ENCODE data around the gene FFAR1. TPM values are rescaled to one million over a fixed set of nuclear protein-coding genes. Genes with fewer than 3 reads are reported as not detected.

FFAR1 gene
- total RNA-seq, 4 donors from 2014 or later: not detected

- intact Hi-C loops (cut with DNase I; ENCODE audit: low total_unique reads): no loop called here
- TF ChIP-seq POLR2A (IDR thresholded peaks at IDR 0.05) (no peak), CTCF (IDR thresholded peaks at IDR 0.05) (no peak)
- no peak overlapping the region for H3K4me3 ChIP-seq (ENCODE audit: low read depth, poor library complexity, severe bottlenecking)
- WGBS, 2 donors: 87 to 89% methylated on average over 20 of the region's 20 CpGs
- DNase-seq (ENCODE audit: low spot score in 2 of 2): no peak
These were observed 41.0 kb upstream of the FFAR1 start for GRCh38 chr19:35306473-35307246.

- no peak overlapping the region for H3K4me3 ChIP-seq (ENCODE audit: low read depth, poor library complexity, severe bottlenecking)
- intact Hi-C loops (cut with DNase I; ENCODE audit: low total_unique reads): no loop called here
- DNase-seq (ENCODE audit: low spot score in 2 of 2): no peak
- TF ChIP-seq POLR2A (IDR thresholded peaks at IDR 0.05) (no peak), CTCF (IDR thresholded peaks at IDR 0.05) (no peak)
- WGBS, 2 donors: 62 to 70% methylated on average over 10 of the region's 10 CpGs
These were observed 39.8 kb upstream of the FFAR1 start for GRCh38 chr19:35307931-35308330.

GRCh38 chr19:35308910-35309309 is 38.8 kb upstream of the FFAR1 start:
- H3K4me3 ChIP-seq (ENCODE audit: low read depth, poor library complexity, severe bottlenecking): no peak overlapping the region
- intact Hi-C loops (cut with DNase I; ENCODE audit: low total_unique reads): no loop called here
- DNase-seq (ENCODE audit: low spot score in 2 of 2): no peak
- TF ChIP-seq CTCF (IDR thresholded peaks at IDR 0.05) (no peak), POLR2A (IDR thresholded peaks at IDR 0.05) (no peak)
- WGBS, 2 donors: 75 to 88% methylated on average over 7 of the region's 7 CpGs

- DNase-seq (ENCODE audit: low spot score in 2 of 2): no peak
- WGBS, 2 donors: 81 to 90% methylated on average over 40 to 47 of the region's 47 CpGs
- TF ChIP-seq POLR2A (IDR thresholded peaks at IDR 0.05) (no peak), CTCF (IDR thresholded peaks at IDR 0.05) (no peak)
- H3K4me3 ChIP-seq (ENCODE audit: low read depth, poor library complexity, severe bottlenecking): no peak overlapping the region
- intact Hi-C loops (cut with DNase I; ENCODE audit: low total_unique reads): no loop called here
These were observed 38.0 kb upstream of the FFAR1 start for GRCh38 chr19:35309481-35310279.

- no peak for DNase-seq (ENCODE audit: low spot score in 2 of 2)
- 79 to 82% methylated on average over 12 of the region's 12 CpGs for WGBS, 2 donors
- intact Hi-C loops (cut with DNase I; ENCODE audit: low total_unique reads): no loop called here
- TF ChIP-seq POLR2A (IDR thresholded peaks at IDR 0.05): no peak
- TF ChIP-seq CTCF (IDR thresholded peaks at IDR 0.05): no peak
- no peak overlapping the region for H3K4me3 ChIP-seq (ENCODE audit: low read depth, poor library complexity, severe bottlenecking)
These were observed 37.4 kb upstream of the FFAR1 start for GRCh38 chr19:35310331-35310730.

Measured in lower leg skin (tissue), 4 donors.